Activated CD4-positive, CD25-positive, alpha-beta regulatory T cell treated with anti-CD3 and anti-CD28 coated beads, Interleukin-2, amount 50 U/mL, for 16 hours (primary cell): ENCODE results near the gene PKP4.

Experiments used
- DNase-seq: peaks from one replicate; pipeline ENCODE4 v3.0.0-alpha.2; 2020; ENCODE audit warnings: low read depth, low spot score

Gene PKP4

DNA sequence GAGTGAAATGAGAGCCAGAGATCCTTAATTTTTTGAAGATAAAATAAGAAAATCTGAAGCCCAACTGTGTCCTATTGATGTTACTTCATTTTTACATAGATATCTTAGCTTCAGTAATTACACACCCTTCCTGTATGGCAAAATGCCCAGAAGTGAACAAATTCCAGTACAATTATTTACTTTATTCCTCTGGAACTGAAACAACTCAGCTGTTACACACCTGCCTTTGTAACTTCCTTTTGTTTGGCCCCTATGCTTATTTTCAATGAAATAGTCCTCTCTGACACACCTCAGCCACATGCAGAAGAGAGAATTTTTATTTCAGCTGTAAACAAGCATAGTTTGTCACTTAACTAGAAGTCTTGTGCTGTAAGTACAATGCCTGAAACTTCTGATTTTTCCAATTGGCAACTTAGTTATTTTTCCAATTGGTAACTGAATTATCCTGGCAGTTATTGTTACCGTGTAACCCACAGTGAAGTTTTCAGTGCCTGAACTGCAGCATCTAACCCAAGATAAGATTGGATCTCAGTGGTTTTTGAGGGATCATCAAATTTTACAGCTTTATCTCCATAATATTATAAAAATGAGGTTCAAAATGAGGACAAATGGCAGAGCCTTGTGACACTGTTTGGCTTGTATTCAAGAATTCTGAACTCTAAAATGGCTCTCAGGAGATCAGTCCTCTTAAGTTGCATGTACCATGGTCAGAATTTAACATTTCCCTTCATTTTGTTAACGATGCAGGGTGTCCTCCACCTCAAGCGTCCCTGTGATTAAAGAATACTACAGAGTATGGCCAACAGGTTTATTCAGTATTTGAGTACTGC is 82.6 kb downstream of the PKP4 start:
- no peak for DNase-seq

DNA sequence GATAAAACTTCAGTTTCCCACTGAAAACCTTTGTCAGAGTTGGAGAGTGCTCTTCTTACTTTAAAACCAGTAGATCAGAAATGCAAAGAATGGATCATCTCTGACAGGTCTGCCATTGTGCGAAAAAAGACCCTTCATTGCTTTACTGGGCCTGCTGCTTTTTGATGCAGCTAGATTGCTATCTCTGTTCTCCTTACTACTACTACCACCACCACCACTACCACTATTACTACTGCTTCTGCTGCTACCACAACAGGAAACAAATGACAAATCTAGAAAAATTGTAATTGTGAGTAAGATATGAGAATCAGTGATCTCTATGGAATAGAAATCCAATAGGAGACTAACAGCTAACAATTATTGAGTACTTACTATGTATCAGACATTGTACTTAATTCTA is 85.8 kb downstream of the PKP4 start:
- DNase-seq: no peak

DNA sequence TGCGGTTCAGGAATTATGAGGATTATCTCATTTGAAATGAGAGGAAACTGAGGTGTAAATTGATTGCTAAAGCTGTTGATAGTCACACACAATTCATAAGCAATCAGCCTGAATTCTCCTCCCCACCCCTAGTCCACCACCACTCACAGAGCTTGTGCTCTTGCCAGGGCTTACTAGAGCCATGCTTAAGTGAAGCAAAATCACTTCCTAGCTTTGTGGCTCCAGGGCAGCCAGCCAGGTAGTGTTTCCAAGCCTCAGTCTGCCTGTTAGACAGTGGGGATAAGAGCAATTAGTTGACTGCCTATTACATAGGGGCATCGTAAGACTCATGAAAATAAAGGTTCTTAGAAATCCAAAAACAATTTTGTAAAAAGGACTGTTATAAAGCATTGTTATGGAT is 87.2 kb downstream of the PKP4 start:
- DNase-seq: no peak

DNA sequence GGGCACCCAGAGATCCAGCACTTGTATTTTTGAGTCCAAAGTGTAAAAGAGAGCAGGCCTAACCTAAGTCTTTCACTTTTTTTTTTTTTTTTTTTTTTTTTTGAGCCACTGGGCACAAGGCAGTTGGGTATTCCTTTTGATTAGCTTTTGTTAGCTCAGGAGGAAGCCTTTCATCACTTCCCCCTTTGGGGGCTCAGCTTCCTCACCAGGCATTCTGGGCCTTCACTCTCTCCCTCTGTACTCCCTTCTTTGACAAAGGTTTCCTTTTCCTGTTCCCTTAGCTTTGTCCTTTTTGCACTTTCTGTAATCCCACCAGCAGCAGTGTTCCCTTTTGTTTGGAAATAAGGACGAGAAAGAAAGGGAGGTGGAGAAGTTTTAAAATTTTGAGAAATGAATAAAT is 88.2 kb downstream of the PKP4 start:
- DNase-seq: no peak

DNA sequence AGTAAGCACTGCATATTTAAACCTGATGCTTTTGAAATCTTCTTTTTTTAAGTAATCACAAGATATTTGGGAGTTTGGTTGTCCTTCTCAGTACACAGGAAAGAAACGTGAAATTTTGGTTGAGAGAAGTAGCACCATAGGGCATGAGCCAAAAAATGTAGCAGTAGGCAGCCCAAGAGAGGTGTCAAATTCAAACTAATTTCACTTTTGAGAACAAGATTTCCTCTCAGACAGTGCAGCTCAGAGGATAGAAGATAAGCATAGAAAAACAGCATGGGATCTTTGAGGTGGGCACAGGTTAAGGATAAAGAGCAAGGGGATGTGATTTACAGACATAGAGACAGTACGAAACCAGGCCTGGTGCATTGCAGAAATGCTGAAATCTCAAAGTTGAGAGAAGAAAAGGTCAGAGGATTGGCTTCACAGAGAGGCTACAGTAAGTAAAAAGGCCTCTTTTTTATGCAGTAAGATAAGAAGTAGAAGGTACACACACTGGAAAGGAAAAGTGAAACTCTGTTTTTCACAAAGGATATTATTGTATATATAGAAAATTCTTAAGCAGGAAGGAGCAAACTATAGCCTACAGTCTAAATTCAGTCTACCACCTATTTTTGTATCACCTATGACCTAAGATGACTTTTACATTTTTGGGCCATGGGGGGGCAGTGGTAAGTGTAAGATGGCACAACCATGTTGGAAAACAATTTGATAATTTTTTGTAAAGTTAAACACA is 89.8 kb downstream of the PKP4 start:
- no peak for DNase-seq

DNA sequence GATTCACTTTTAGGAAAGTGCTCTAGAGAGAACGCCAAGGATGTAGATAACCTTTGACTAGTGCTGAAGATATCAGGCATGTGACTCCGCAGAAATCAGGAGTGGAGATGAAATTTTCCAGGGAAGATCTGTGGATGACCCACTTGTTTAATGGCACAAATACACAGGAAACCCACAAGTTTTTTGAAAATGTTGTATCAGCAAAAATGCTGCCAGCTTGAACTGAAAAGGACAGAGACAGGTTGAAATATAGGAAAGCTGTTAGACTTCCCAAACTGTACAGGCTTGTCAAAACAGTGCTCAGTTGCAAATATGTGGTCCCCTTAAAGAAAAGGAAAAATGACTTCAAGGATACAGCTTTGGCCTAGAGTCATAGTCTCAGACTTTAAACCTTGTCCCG is 96.5 kb downstream of the PKP4 start:
- DNase-seq: no peak

DNA sequence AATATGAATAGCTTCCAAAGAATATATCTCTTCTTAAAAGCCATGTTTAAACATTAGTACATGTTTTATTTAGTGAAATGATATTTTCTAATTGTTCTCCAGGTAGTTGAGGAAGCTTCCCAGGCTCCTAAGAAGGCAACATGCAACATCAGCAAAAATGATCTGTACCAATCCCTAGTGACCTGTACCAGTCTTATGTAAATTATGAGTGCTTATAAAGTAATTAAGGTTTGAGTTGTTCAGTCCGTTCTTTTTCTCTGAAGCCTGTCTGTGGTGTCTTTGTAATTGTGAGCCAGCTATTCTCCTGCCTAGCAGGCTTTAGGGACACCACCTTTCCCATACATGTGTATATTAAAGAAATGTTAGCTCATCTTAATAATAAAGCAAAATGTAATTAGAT is 98.2 kb downstream of the PKP4 start:
- no peak for DNase-seq

DNA sequence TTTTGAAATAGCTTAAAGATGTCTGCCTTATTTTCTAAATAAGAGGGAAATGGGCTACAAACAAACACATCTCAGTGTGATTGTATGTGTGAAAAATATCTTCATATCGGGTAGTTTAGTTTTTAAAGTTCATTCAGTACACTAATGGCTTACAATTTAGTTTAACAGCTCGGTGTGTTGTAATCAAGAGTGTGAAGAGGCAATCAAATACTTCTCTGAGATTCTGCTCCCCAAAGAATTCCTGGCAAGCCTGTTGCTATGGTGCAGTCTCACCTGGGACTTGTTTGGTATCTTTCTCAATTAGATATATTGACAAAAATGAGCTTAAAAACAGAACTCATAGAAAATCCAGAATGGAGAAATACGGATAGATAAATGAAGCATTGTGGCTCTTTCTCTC is 99.4 kb downstream of the PKP4 start:
- DNase-seq: no peak

DNA sequence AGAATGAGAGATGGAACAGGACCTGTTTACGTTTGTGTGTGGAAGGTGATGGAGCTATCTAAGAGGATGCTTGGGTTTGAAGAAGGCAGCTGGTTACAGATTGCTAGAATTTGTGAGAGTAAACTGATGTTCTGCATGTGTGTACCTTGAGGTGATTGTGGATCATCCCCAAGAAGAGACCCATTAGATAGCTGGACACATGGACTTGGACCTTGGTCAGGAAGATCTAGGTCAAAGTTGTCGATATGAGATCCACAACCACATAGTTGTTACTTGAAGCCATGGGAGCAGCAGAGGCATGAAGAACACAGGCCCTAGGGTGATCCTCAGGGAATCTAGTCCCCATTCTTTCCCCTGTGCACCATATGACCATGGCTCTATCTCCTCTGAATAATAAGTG is 101.0 kb downstream of the PKP4 start:
- no peak for DNase-seq

DNA sequence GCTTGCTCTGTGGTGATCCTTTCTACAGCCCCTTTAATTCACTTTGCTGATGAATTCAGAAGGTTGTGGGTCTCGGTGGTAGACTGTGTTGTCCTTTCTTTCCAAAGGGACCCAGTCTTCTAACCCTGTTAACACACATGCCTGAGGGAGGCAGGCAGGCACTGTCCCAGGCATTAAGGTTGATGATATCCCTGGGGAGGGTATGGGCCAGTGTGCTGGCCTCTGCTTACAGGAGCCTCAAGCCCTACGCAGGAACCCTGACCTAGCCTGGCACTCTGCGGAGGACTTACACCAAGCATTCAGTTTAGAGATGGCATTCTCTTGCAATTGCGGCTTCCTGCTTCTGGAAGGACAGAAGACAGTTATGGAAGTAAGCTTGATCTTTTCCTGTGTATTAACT is 102.5 kb downstream of the PKP4 start:
- DNase-seq: no peak

DNA sequence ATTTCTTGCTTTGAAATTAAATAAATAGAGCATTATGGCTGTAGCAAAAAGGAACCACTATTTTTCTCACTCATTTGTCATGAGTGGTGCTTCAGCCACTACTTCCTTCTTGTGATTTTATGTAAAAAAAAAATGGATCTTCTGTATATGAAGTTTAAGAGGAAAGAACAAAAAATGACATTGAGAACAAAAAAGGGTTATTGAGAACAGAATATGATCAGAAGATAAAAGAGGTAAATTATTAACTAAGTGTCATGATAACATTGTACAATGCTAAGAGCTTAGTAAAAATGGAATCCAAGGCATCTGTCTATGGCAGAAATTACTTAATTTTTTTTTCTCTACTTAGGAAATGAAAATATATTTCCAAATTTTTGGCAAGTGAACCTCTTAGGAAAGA is 103.5 kb downstream of the PKP4 start:
- no peak for DNase-seq

DNA sequence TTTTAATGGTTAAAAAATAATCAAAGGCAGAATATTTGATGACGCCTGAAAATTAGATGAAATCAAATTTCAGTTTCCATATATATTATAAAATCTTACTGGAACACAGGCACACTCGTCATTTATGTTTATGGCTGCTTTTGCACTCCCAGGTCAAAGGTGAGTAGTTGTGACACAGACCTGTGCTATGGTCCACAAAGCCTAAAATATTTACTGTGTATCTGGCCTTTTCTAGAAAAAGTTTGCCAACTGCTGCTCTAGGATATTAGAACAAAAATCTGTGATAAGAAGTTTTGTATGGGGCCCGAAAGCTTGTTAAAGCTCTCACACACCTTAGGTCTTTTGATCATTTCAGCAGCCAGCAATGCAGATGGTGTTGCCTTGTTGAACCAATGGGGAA is 104.3 kb downstream of the PKP4 start:
- no peak for DNase-seq

DNA sequence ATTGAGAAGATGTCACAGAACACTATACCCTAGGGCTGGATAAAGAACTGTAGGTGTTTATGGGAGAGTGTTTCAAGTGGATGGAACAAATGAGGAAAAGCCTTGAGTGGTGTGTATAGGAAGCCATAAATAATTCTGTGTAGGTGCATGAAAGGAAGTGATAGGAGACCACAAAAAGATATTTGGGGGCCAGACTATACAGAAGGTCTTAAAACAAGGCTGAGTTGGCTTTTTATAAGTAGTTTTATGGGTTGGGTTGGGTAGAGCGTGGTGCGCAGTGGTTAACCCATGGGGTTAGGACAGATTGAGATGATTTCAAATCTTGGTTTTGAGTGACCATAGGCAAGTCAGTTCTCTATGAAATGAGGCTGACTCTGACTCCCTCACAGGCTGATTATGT is 110.5 kb downstream of the PKP4 start:
- no peak for DNase-seq

DNA sequence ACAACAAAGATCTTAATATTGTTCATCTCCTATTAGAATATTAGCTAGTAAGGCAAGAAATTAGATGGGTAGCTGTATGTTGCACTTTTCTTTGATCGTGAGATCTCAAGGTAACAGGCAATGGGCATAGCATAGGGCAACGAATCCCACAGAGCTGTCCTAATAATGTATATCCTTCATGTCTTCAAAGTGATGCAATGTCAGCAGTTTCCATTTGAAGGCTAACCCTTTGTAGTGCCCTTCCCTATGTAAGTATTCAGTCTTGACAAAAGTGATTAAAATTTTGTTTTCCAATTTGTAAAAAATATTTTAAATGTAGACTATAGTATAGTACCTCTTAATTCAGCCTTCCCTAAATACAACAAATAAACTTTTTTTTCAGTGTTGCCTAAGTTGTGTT is 112.5 kb downstream of the PKP4 start:
- no peak for DNase-seq

DNA sequence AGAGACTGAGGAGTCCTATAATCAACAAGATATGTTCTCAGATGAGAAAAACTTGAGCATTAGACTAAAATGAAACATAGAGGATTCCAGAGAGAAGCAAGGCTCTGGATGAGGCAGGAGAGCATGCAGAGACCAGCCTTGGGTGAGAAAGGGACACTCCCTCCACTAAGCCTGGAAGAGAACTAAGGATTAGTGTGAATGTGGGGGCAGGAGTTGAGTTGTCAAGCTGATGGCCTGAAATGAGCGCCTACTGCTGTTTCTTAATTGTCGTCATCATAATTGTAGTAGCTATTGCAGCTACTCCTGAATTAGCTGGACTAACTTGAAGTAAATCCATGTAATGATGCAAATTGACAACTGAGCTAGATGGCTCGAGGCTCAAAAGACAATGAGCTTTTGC is 114.1 kb downstream of the PKP4 start:
- DNase-seq: no peak

DNA sequence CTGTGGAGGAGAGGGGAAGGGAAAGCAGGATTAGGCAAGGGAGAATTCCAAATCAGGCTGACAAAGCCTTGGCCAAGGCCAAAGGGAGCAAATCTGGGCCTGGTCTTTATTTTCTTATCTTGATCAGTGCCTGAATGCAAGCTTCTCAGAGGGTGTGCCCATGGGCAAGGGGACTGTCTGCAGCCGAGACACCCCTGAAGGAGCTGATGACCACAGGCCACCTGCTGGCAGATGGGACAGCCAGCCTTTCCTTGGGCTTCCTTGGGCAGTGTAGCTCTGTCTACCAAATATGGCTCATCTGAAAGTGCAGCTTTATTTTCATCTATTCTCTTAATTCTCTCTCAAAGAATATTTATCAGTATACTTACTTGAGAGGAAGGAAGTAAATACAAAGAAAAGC is 117.0 kb downstream of the PKP4 start:
- no peak for DNase-seq

DNA sequence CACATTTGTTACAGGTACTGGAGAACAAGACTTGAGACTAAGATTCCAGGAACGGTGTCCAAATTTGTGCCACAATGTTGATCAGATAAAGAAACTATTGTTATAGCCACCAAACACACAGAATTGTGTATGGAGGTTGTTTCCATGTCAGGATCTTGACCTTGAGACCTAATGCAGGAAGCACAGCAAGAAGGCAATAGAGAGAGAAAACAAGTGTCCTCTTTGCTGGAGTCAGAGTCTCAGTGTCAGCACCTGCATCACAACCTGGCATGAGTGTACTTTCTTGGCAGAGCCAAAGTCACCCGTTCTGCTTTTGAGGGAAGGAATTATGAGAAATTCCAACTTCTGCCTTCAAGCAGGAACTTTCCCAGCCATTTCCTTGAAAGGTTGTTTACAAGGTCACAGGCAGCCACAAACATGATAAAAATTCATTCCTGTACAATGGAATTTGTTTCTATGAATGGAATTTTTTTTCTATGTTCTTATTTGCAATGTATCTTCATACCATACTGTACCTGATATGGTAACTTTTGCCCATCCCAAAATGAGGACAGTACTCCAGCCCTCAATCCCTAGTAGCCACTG is 118.4 kb downstream of the PKP4 start:
- no peak for DNase-seq

DNA sequence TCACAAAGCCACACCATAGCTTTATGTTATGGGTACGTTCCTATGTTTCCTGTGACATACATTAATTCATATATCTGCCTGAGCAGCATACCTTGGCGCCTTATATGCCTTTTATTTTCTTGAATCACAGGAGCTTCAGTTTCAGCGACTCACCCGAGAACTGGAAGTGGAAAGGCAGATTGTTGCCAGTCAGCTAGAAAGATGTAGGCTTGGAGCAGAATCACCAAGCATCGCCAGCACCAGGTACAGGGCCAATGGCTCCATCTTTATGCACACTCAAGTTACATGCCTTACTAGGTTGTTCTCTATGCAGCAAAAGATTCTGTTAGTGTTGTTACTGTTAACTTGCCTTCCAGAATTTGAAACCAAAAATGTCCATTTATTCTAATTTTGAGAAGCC is 120.4 kb downstream of the PKP4 start:
- no peak for DNase-seq

DNA sequence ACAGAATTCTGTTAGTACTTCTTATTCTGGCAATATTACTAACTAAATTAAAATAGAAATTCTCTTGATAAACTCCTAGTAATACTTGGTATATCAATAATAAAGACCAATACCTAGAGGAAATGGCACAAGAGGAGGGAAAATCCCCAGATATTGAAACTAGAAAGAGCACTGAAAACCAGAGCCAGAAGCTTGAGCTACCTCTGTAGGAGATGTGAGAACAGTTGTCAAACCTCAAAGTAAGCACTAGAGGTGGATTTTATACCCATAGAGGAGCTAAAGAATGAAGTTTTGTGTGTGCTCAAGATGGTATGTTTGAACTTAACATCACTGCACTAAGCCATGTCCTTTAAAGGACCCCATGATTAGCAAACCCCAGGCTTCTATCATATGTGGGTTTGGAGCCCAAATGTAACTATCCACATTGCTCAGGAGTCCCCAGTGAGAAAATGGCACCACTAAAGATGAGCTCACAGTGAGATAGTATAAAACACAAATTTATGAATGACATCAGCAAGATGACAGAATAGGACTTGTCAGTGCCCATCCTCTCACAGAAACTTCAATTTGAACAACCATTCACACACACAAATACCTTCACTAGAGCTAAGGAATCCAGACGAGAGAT is 122.1 kb downstream of the PKP4 start:
- no peak for DNase-seq

DNA sequence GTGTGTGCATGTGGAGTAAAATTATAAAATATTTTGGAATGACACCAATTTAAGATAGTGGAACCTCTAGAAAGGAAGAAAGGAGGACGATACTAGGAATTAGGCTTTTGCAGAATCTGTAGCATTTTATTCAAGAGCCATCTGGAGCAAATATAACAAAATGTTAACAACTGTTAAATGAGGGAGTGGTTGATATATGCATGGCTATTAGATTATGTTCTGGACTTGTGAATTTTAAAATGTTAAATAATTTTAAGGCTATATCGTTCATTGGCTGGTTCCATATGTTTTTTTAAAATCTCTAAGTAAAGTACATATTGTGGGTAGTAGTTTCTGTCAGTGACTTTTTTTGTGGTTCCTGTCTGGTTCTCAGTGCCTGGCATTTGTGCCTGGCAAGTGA is 123.2 kb downstream of the PKP4 start:
- DNase-seq: no peak

DNA sequence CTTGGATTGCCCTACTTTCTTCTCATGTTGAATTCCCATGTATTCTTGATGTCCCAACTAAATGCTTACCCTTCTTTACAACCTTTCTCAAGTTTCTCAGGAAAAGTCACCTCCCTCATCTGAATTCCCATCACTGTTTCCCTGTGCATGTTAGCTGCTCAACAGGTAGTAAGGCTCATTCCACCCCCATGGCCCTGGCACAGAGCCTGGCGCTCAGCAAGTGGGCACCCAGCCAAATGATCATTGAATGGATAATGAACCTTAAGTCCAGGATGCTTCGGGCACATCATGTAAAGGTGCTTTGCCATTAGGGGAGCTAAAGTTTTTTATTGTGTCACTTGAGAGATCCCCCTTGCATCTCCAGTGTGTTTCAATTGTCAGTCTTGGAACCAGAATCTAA is 124.0 kb downstream of the PKP4 start:
- no peak for DNase-seq

DNA sequence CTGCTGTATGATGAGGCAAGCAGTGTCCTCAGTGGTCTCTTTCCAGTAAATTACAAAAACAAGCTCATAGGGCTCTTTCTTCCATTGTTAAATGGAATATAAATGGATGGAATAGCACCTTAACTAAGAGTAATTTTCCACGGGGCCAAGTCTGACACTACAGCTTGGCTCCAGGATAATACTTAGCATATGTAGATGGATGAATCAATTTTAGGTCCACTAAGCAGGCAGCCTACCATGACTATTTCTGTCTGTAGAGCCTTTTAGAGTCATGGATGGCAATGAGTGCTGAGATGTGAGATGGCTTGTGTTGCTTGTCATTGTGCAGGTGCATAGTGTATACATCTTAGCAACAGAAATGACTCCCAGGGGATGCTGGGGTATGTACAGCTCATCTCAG is 125.9 kb downstream of the PKP4 start:
- no peak for DNase-seq

DNA sequence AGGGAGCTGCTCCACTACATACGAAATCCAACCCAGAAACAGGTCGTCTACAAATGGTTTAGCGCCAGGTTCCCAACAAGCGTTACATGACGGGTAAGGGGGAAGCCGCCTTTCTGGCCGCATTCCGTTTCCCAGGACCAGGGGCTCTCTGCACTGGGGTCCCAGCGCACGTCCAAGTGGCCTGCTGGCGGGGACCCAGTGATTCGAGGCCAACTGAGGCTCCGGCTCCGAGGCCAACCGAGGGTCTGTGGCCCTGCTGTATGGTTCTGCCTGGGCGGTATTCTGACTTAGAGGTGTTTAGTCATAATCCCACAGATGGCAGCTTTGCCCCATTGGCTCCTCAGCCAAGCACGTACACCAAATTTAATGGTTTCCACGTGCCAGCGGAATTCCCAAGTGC is 127.2 kb downstream of the PKP4 start:
- DNase-seq: no peak
